Measurements from ENCODE around the gene ZDHHC20.

- TF ChIP-seq MAX (IDR thresholded peaks at IDR 0.05), result no peak
- TF ChIP-seq CTCF (IDR thresholded peaks at IDR 0.05), result no peak
- TF ChIP-seq CEBPB (IDR thresholded peaks at IDR 0.05), result no peak
- TF ChIP-seq RFX5 (IDR thresholded peaks at IDR 0.05), result no peak
- no peak for TF ChIP-seq ZNF302 (CRISPR knock-in tag; IDR thresholded peaks at IDR 0.05)
- no peak for TF ChIP-seq EP300 (IDR thresholded peaks at IDR 0.05)
- no peak for TF ChIP-seq HDAC2 (IDR thresholded peaks at IDR 0.05)
- no peak for TF ChIP-seq RARB (CRISPR knock-in tag; IDR thresholded peaks at IDR 0.05)
- TF ChIP-seq CHD2 (IDR thresholded peaks at IDR 0.05; ENCODE audit: low read length, partially characterized antibody), result no peak
- TF ChIP-seq PBX3 (IDR thresholded peaks at IDR 0.05), result no peak
Measured at GRCh38 chr13:21361123-21361522, 98.0 kb downstream of the ZDHHC20 start.

Measured in A549 (cell line).